Stimulated activated CD8-positive, alpha-beta memory T cell treated with anti-CD3 and anti-CD28 coated beads, Interleukin-15, amount 100 ng/mL, for 4 hours (primary cell): ENCODE data around the gene CYP39A1.

ENCODE experiments used
- DNase-seq, 2 donors: peaks; one replicate each; pipeline ENCODE4 v3.0.0-alpha.2; 2020; ENCODE audit warnings: low read depth in 2 of 2

CYP39A1 gene

GRCh38 chr6:46590765-46591164, 61.9 kb downstream of the CYP39A1 start:
- DNase-seq, result no peak

- no peak for DNase-seq
These were observed 65.7 kb downstream of the CYP39A1 start for GRCh38 chr6:46586906-46587305.

GRCh38 chr6:46584586-46584985, 68.0 kb downstream of the CYP39A1 start:
- DNase-seq, result no peak

GRCh38 chr6:46583721-46584120, 68.9 kb downstream of the CYP39A1 start:
- DNase-seq, result no peak

GRCh38 chr6:46583081-46583480, 69.5 kb downstream of the CYP39A1 start:
- DNase-seq, result no peak

GRCh38 chr6:46581459-46582177, 71.0 kb downstream of the CYP39A1 start:
- no peak for DNase-seq

- no peak for DNase-seq
These were observed 77.1 kb downstream of the CYP39A1 start for GRCh38 chr6:46575530-46575929.

- DNase-seq, result no peak
These were observed 79.5 kb downstream of the CYP39A1 start for GRCh38 chr6:46573140-46573539.

- DNase-seq, result no peak
These were observed 87.1 kb downstream of the CYP39A1 start for GRCh38 chr6:46565531-46565930.

- no peak for DNase-seq
These were observed 88.7 kb downstream of the CYP39A1 start for GRCh38 chr6:46563924-46564323.

- DNase-seq, result no peak
These were observed 96.6 kb downstream of the CYP39A1 start for GRCh38 chr6:46556053-46556452.

- no peak for DNase-seq
These were observed 97.5 kb downstream of the CYP39A1 start for GRCh38 chr6:46555129-46555528.

- no peak for DNase-seq
These were observed 103.5 kb downstream of the CYP39A1 start for GRCh38 chr6:46549155-46549554.

GRCh38 chr6:46541556-46541955, 111.1 kb downstream of the CYP39A1 start:
- no peak for DNase-seq

GRCh38 chr6:46539866-46540265, 112.8 kb downstream of the CYP39A1 start:
- DNase-seq, result no peak

- DNase-seq, result no peak
These were observed 113.7 kb downstream of the CYP39A1 start for GRCh38 chr6:46538800-46539480.

GRCh38 chr6:46530896-46531295, 121.7 kb downstream of the CYP39A1 start:
- no peak for DNase-seq

- DNase-seq, result no peak
These were observed 123.5 kb downstream of the CYP39A1 start for GRCh38 chr6:46528961-46529750.

GRCh38 chr6:46526607-46527006, 126.0 kb downstream of the CYP39A1 start:
- no peak for DNase-seq

GRCh38 chr6:46525583-46525982, 127.0 kb downstream of the CYP39A1 start:
- no peak for DNase-seq

GRCh38 chr6:46521464-46521971, 131.1 kb downstream of the CYP39A1 start:
- no peak for DNase-seq

- no peak for DNase-seq
These were observed 135.4 kb downstream of the CYP39A1 start for GRCh38 chr6:46517202-46517601.
